ENCODE data around the gene BAHCC1.

Gene BAHCC1

GRCh38 chr17:81428121-81428515 is 32.9 kb downstream of the BAHCC1 start:
- peak in 2 of 3 experiments; percentile 68 to 72 for DNase-seq

- DNase-seq, result no peak
Observed at GRCh38 chr17:81428516-81428915, 33.3 kb downstream of the BAHCC1 start.

GRCh38 chr17:81428948-81429774 is 33.9 kb downstream of the BAHCC1 start:
- peak in 2 of 3 experiments; percentile 76 to 84 for DNase-seq

GRCh38 chr17:81429821-81430551 is 34.7 kb downstream of the BAHCC1 start:
- peak in 1 of 3 experiments; percentile 54 for DNase-seq

GRCh38 chr17:81431545-81432482 is 36.6 kb downstream of the BAHCC1 start:
- DNase-seq, result no peak

- peak; percentile 53 to 79 (median 65) for DNase-seq
Observed at GRCh38 chr17:81432941-81433340, 37.7 kb downstream of the BAHCC1 start.

GRCh38 chr17:81433656-81434055 is 38.4 kb downstream of the BAHCC1 start:
- DNase-seq, result peak in 1 of 3 experiments; percentile 18

- DNase-seq, result no peak
Observed at GRCh38 chr17:81434072-81434471, 38.8 kb downstream of the BAHCC1 start.

GRCh38 chr17:81434681-81435417 is 39.6 kb downstream of the BAHCC1 start:
- no peak for DNase-seq

GRCh38 chr17:81435652-81436293 is 40.5 kb downstream of the BAHCC1 start:
- DNase-seq, result no peak

GRCh38 chr17:81436294-81436849 is 41.1 kb downstream of the BAHCC1 start:
- DNase-seq, result no peak

GRCh38 chr17:81437191-81437651 is 42.0 kb downstream of the BAHCC1 start:
- DNase-seq, result no peak

- no peak for DNase-seq
Observed at GRCh38 chr17:81438007-81438659, 42.9 kb downstream of the BAHCC1 start.

GRCh38 chr17:81438688-81439087 is 43.4 kb downstream of the BAHCC1 start:
- DNase-seq, result no peak

- no peak for DNase-seq
Observed at GRCh38 chr17:81440051-81440471, 44.8 kb downstream of the BAHCC1 start.

- peak in 1 of 3 experiments; percentile 34 for DNase-seq
Observed at GRCh38 chr17:81440511-81441244, 45.4 kb downstream of the BAHCC1 start.

GRCh38 chr17:81442791-81443190 is 47.5 kb downstream of the BAHCC1 start:
- DNase-seq, result no peak

GRCh38 chr17:81443269-81443668 is 48.0 kb downstream of the BAHCC1 start:
- no peak for DNase-seq

GRCh38 chr17:81444610-81445339 is 49.5 kb downstream of the BAHCC1 start:
- no peak for DNase-seq
